SU-DHL-6 (cell line): ENCODE measurements around the gene PSMC4.

Source experiments
- CTCF ChIP-seq: fragments of 200-600 bp; sonication (generic); IDR thresholded peaks from one replicate; pipeline ENCODE4 v1.5.1; 2017; ENCODE audit warnings: antibody characterized with exemption, mild to moderate bottlenecking, low read length, moderate library complexity; ENCODE audit not compliant: insufficient read depth, poor library complexity, severe bottlenecking
- EZH2phosphoT487 ChIP-seq: fragments of 200-600 bp; sonication (generic), shearing (Covaris generic); conservative IDR thresholded peaks from 2 replicates; pipeline ENCODE4 v1.6.1; 2018; ENCODE audit warnings: mild to moderate bottlenecking, antibody characterized with exemption, low read length, moderate library complexity, mixed read lengths

- no peak for TF ChIP-seq CTCF
- TF ChIP-seq EZH2phosphoT487, result no peak
Observed at GRCh38 chr19:39949026-39949747, 21.8 kb upstream of the PSMC4 start.
